GM18517 (cell line): ENCODE data around the gene WWOX.

ENCODE experiments used
- ATAC-seq: cut with Tn5 transposase; IDR thresholded peaks from one replicate; pipeline ENCODE4 v1.9.1; 2021; ENCODE audit warnings: mild to moderate bottlenecking, moderate library complexity; ENCODE audit not compliant: unreplicated experiment

WWOX gene

DNA sequence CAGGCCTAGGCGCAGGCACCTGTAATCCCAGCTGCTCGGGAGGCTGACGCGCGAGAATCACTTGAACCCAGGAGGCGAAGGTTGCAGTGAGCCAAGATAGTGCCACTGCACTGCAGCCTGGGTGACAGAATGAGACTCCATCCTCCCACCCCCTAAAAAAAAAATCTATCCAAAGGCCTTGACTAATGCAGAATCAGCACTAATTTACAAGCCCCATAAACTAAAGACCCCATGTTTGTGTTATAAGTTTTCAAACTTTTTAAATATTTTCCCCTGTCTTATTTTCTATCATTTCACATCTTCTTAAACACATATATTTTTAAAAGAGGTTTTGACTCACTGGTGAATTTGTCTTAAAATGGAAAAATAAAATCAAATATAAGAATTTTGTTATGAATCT lies 713.1 kb downstream of the WWOX start:
- no peak for ATAC-seq

DNA sequence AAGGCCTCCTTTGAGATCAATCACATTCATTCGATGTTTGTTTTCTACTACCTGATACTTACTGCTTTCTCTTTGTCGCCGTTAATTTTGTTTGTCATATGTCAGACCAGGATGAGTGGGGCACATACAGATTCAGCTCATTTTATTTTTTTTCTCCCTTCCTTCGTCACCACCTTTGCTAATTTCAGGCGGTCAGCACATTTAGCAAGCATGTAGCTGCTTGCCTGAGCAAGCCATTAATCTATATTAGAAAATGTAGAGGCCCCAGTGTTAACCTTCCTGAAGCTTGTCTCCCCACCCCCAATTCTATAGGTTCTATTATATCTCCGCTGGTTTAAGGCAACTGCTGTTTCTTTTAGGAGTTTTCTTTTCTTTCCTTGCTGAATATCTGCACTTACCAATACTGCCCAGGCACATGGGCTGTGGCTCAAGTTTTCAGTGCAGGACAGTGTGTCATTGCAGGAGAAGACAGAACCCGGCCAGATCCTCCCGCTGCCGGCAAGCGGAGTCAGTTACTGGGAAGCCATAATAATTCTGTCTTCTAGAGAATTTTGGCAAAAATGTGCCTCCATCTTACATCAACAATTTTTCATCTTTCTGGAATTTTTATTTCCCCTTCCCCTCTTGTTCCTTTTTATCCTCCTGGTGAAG lies 714.3 kb downstream of the WWOX start:
- no peak for ATAC-seq

DNA sequence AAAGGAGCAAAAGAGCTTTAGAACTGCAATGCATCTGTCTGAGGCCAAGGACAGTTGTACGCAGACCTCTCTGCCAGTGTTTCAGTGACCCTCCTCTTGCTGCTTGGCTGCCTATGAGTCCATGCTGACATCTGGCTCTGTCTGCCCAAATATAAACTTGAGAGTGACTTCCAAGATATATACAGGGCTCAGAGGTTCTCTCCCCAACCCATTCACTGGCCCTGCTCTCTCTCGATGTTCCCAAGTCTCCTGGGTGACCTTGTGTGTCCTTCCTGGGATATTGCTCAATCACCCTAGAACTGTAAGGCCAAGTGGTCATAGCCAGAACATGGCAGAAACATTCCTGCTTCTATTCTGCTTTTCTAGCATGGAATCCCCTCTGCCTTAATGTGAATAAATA lies 716.3 kb downstream of the WWOX start:
- ATAC-seq, result no peak

DNA sequence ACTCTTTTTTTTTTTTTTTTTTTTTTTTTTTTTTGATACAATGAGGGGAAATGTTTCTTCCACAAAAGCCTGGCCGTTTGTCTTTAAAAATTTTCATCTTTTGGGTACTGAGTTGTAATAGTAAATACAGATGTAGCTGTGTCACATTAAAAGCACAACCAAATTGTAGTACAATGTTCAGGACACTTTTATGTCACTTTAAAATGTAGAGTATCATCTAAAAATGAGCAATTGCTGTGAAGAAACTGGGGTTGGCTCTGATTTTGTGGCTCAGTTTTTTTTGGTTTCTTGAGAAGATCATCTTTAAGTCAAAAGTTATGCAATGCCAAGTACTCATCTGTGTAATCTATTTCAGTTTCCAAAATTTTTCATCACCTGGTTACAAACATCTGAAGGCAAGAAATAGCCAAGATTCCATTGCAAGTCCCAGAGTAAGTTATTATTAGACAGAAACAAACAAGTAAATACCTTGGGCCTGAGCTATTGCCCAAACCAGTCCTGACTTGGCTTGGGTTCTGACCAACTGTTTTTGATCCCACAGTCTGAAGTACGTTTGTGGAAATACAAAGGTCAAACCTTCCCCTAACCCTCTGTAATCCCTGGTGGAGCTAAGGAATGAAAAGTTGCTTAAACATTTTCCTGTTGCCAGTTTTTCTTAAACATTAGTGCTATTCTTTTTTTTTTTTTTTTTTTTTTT lies 717.2 kb downstream of the WWOX start:
- no peak for ATAC-seq

DNA sequence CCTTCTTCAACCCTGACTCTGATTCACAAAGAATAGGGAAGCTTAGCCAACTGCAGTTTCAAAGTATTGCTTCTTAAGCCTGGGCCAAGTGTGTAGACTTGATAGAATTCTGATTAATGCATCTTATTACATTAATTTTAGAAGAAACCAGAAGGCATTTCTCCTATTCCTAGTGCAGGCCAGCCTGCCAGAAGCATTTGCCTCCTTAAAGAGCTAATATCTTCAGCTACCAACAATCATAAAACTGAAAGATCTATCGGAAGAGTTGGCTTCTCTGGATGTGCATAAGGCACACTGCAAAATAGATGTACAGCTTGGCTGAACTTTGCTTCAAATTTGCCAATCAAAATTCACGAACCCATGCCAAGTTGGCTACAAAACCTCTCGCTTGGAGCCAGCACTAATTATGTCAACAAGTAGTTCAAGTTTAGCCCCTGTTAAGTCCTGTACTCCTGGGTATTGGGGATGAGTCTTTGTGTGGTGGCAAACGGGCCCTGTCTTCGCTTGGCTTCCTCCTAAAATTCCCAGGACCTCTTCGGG lies 717.8 kb downstream of the WWOX start:
- ATAC-seq, result no peak

DNA sequence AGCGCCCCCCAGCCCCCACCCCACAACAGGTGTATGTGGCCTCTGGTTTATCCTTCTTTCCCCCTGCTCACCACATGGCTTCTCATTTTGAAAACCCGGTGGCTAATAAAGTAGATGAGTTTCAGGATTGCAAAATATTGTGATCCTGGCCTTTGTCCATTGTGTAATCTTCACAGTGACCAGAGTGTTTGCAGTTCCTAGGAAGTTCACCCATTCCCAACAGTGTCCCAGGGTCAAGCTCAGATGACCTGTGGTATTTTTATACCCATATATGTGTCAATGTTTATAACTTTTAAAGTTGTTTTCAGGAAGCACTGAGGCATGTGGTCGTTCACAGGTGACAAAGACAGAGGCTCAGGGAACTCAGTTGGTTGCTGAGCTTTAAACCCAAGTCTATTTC lies 721.9 kb downstream of the WWOX start:
- ATAC-seq, result no peak

DNA sequence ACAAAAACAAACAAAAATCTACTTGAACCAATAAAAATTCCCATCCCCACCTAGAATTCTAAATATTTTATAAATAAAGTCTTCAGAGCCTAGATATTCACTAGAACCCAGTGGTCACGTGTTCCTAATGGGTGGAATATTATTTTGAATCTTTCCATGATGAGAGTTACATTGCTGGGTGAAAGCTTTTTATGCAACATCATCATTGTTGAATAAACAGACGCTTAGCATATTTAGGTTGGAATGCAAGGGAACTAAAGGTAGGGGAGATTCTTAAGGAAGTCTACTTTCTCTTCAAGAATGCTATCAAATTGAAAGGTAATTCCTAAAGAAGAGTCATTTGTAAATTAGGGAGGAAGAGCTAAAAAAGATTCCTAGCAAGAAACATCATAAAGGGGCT lies 723.1 kb downstream of the WWOX start:
- ATAC-seq, result no peak

DNA sequence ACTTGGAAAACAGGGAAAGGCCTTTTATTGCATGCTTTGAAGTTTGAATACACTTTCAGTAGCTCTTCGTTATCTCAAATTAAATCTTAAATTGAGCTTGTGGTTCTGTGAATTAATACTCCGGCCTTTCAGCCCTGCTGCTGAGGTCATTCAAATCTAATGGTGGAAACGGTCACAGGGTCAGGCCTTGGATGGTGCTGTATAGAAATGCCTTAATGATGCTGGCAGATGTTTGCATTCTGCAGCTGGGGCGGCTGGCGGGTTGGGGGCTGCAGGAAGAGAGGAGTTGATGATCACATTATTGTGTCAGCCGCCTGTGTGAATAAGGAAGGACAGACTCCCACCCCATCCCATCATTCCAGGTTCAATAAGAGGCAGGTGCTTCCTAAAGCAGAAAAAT lies 723.6 kb downstream of the WWOX start:
- no peak for ATAC-seq

DNA sequence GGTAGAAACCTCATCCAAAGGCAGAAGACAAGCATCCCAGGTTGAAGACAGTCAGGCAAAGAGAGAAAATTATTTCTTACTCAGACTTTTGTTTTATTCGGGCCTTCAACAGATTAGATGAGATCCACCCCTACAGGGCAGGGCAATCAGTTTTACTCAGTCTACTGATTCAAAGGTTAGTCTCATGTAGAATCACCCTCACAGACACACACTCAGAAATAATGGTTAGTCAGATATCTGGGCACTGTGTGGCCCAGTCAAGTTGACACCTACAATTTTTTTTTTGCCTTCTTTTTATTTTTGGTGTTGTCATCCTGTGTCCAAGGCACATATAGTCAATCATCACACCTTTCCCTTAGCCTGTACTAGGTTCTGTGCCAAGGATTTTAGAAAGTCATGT lies 729.8 kb downstream of the WWOX start:
- no peak for ATAC-seq

DNA sequence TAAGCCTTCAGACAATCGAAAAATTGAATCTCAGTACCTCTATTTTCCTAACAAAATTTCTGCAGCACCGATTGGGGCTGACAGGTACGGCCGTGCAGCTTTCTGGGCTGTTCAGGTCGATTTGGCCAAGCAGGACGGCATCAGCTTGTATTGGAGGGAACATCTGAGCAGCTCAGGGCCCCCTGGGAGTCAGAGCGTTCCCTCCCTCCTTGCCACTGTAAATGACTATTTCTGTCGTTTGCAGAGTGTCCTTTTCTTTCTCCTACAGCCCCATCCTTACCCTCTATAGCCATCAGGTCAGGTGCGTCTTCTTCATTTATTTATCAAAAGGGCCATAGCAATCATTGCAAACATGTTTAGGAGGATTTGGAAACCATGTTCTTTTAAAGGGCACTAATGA lies 731.1 kb downstream of the WWOX start:
- no peak for ATAC-seq

DNA sequence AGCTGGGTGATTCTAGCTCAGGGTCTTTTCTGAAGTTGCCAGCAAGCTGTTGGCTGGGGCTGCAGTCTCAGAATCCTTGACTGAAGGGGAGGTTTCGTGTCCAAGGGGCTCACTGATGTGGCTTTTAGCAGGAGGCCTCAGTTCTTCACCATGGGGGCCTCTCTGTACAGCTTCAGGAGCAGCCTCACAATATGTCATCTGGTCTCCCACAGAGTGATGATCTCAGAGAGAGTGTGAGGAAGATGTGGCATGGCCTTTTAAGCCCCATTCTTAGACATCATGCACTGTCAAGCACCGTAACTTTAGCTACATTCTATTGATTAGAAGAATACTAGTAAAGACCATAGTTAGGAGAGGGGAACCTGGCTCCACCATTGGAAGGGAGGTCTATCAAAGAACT lies 732.6 kb downstream of the WWOX start:
- ATAC-seq, result no peak

DNA sequence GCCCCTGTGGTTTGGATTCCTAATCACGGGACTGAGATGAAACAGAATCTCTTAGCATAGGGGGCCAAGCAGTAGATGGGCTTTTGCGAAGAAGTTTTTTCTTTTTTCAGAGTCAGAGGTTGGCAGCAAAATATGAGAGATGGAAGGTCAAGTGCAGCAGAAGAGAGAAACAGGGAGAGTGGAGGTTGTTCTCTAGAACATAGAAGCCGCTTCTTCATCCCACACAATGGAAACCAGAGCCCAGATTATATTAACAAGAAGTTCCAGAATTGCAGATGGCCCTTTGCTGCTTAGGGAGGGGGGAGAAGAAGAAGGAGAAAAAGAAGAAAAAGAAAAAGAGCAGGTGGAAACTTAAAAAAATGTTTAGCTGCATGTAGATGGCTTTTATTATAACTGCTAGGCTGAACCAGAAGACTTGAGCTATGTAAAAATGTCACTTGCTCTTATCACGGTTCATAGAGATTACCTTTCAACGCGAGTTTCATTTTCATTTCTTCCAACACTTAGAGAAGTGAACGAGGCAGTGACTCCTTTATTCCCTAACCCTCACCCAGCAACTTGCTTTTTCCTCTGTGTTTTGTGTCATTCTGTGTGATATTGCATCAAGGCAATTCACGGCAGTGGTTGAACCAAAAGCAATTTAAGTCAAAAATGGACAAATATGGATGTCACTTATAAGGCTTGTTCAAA lies 737.5 kb downstream of the WWOX start:
- ATAC-seq, result no peak

DNA sequence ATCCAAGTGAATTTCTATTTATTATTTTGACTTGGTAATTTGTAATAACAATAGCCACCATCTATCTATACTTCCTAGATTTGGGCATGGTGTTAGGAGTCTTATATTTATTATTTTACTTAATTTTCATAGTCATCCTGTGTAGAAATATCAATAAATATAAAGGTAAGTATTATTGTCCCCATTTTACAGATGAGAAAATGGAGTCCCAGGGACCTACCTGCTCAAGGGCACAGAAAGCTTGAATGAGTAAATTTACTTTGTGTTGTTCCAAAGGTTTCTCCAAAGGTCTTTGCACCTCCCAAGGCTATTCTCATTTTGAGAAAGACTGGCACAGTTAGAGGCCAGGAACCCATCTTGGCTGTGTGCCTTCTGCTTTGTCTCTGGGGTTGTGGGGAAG lies 738.3 kb downstream of the WWOX start:
- no peak for ATAC-seq

DNA sequence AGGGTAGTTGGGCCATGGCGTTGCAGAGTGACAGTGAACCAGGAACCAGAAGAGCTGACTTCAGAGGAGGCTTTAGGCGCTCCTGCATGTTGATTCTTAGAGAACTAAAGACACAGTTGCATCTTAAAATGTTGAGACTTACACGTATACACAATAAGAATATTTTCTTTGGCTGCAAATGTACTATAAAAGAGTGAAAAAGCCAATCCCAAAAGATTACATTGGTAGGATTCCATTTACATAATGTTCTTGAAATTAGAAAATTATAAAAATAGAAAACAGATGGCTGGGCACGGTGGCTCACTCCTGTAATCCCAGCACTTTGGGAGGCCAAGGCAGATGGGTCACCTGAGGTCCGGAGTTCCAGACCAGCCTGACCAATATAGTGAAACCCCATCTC lies 738.8 kb downstream of the WWOX start:
- no peak for ATAC-seq

DNA sequence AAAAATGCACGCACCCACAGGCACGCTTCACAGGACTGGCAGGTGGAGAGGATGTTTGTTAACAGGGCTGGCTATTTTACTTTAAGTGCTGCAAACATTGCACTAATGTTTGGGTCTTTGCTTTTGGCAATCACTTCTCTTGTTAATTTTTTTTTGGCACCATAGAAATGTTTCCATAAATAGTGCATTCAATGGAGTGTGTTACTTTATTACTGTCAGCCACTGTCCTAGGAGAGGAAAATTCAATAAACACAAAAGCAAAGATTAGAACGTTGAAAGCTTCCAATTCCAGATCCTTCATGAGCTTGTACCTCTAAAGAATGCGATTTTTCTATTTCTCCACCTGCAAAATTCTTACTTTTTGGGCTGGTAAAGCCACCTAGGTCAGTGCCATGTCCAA lies 743.5 kb downstream of the WWOX start:
- ATAC-seq, result no peak

DNA sequence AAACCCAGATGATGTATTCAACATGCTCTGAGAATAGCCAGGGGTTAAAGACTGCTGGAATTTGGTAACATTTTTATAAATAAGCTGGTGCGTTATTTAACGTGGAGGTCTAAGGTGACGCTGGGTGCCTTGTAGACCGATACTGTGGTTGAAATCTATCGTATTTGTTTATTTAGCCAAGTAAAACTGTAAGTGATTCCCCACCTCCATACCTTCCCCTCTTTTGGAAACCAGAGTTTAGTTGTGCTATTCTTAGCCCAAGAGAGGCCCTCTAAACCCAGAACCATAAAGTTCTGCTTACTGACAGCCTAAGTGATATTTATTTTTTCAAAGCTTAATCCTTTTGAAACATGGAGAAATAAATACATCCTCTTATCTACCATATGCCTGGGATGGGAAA lies 744.5 kb downstream of the WWOX start:
- ATAC-seq, result no peak

DNA sequence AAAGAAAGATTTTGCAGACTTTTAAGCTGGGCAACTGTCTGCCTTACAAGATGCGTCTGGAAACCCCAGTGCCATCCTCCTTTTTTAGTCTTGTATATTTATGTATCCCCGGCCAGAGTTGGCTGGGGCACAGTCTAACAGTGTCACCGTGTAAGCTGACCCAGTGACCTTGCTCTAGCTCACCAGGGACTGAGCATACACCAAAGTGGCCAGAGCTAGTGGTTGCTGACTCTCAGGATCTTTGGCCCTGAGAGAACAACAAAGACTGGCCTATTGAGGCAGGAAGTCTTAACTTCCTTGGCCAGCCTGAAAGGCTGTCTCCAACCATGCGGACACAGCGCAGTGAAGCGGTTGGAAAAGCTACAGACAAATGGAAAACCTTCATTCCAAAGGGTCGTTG lies 745.2 kb downstream of the WWOX start:
- no peak for ATAC-seq

DNA sequence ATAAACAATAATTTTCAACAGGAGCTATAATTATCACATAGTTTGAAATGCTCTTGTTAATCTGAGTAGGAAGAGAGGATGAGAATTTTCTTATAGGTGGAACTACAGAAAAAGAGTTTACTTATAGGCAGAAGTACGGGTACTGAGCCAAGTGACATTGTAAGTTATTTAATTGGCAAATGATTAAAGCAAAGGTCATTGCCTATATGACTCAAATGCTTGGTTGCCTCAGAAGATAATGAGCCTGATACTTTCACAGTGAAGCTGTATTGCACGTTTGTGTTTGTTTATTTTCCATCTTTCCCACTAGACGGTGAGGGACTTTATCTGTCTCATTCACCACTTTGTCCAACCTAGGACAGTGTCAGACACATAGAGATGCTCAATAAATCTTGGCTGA lies 751.8 kb downstream of the WWOX start:
- no peak for ATAC-seq

DNA sequence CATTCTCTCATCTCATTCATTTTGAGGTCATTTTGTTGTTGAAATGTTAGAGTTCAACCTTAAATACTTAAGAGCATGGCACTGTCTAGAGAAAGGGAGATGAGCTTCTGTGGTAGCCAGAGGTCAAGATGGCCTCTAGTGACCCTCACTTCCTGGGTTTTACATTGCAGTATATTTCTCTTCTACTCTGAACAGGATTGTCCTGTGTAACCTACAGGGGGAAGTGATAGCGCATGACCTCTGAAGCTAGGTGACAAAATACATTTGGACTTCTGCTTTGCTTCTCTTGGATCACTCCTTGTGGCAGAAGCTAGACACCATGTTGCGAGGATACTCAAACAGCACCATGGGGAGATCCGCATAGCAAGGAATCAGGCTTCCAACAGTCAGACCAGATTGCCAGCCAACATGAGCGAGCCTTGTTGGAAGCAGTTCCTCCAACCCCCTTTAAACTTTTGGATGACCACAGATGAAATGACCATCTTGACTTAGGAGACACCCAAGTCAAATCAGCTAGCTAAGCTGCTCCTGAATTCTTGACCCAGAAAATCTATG lies 752.7 kb downstream of the WWOX start:
- no peak for ATAC-seq

DNA sequence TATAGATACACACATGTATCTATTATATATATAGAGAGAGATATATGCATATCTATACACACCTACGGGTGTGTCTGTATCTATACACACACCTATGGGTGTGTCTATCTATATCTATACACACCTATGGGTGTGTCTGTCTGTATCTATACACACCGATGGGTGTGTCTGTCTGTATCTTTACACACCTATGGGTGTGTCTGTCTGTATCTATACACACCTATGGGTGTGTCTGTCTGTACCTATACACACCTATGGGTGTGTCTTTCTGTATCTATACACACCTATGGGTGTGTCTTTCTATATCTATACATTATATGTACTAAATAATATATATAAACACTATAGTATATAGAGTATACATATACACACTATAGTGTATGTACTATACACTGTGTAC lies 762.6 kb downstream of the WWOX start:
- ATAC-seq, result no peak

DNA sequence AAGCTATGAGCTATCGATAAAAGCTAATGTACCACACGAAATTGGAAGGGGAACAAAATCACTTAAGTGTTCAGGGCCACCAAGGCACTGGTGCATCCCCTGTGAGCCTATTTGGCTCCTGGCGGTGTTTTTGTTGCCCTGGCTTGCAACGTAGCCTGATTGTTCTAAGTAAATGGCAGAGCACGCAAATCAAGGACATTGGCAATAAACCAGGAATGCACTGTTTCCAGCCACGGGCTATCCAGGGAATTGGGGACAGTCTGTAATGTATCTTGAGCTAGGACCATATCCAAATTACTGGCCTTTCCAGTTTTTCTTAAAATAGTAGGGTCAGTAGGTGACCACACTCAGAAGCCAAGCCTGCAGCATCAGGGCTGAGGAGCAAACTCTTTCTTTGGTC lies 767.1 kb downstream of the WWOX start:
- no peak for ATAC-seq

DNA sequence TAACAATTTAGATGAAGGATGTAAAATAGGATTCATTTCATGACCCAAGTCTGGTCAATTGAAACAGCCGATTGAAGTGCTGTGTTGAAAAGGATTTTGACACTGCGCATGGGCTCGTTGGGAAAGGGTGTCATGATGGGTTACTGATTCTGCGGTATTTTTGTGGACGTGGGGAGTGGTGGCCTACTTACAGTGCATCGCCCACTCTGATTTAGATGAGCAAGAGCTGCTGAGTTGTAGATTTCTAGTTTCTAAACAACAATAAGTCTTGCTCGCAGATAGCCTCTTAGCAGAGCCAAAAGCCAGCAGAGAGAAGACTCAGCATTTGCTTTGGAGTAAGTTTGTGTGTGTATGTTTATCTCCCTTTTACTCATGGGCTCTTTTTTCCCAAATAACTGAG lies 770.0 kb downstream of the WWOX start:
- no peak for ATAC-seq
